ENCODE measurements around the gene ZW10.
"Not testable (repeated sequence)": the region's sequence is repeated elsewhere in the genome, so short reads cannot be mapped to it uniquely, and the experiment has no call there.

ZW10 gene

GRCh38 chr11:113722221-113722620, 51.3 kb downstream of the ZW10 start:
- no peaks in the 10 kb centered on the region for H3K27me3 ChIP-seq (ENCODE audit: low read length)
- H3K27ac ChIP-seq (ENCODE audit: low read depth, low read length) = no peak overlapping the region
- TF ChIP-seq CTCF (IDR thresholded peaks at IDR 0.05; ENCODE audit: insufficient read depth, low read length, poor library complexity, severe bottlenecking) = no peak
- no peak for TF ChIP-seq EZH2phosphoT487 (conservative IDR thresholded peaks at IDR 0.05; ENCODE audit: low read length)
- no peaks in the 10 kb centered on the region for H3K79me2 ChIP-seq (ENCODE audit: insufficient read depth, low read length)
- H2AFZ ChIP-seq (ENCODE audit: low read depth, low read length, severe bottlenecking) = no peak overlapping the region
- H3F3A ChIP-seq (ENCODE audit: insufficient read depth) = no peaks in the 10 kb centered on the region
- H3K4me2 ChIP-seq (ENCODE audit: low read depth, low read length, poor library complexity, severe bottlenecking) = no peak overlapping the region
- H3K4me3 ChIP-seq (ENCODE audit: insufficient read depth, low read length, poor library complexity, severe bottlenecking) = no peak overlapping the region
- no peak overlapping the region for H3K9ac ChIP-seq (ENCODE audit: low read length)
- H3K36me3 ChIP-seq (ENCODE audit: low read length) = no peaks in the 10 kb centered on the region
- H3K9me2 ChIP-seq (replicated peaks; ENCODE audit: insufficient read depth, low read length) = no peaks in the 10 kb centered on the region
- peaks cover 5% of the 10 kb centered on the region; the same call in 1 of the 2 replicates for H3K9me3 ChIP-seq (ENCODE audit: insufficient read depth, low read length)
- H4K20me1 ChIP-seq (ENCODE audit: low read depth, low read length) = no peaks in the 10 kb centered on the region

- TF ChIP-seq CTCF (IDR thresholded peaks at IDR 0.05; ENCODE audit: insufficient read depth, low read length, poor library complexity, severe bottlenecking) (no peak), EZH2phosphoT487 (conservative IDR thresholded peaks at IDR 0.05; ENCODE audit: low read length) (no peak)
- H2AFZ ChIP-seq (ENCODE audit: low read depth, low read length, severe bottlenecking) = no peak overlapping the region
Measured at GRCh38 chr11:113721462-113722066, 51.9 kb downstream of the ZW10 start.

GRCh38 chr11:113720478-113720877, 53.0 kb downstream of the ZW10 start:
- H2AFZ ChIP-seq (ENCODE audit: low read depth, low read length, severe bottlenecking) = not testable (repeated sequence)

More at GRCh38 chr11:113721462-113722066, 51.9 kb downstream of the ZW10 start:
- Histone ChIP-seq H3K27ac (ENCODE audit: low read depth, low read length) (no peak overlapping the region), H4K20me1 (ENCODE audit: low read depth, low read length) (no peaks in the 10 kb centered on the region), H3K9me2 (replicated peaks; ENCODE audit: insufficient read depth, low read length) (no peaks in the 10 kb centered on the region), H3F3A (ENCODE audit: insufficient read depth) (no peaks in the 10 kb centered on the region), H3K36me3 (ENCODE audit: low read length) (no peaks in the 10 kb centered on the region), H3K27me3 (ENCODE audit: low read length) (no peaks in the 10 kb centered on the region), H3K9me3 (ENCODE audit: insufficient read depth, low read length) (peaks cover 5% of the 10 kb centered on the region; the same call in 1 of the 2 replicates), H3K9ac (ENCODE audit: low read length) (no peak overlapping the region), H3K4me2 (ENCODE audit: low read depth, low read length, poor library complexity, severe bottlenecking) (no peak overlapping the region), H3K79me2 (ENCODE audit: insufficient read depth, low read length) (no peaks in the 10 kb centered on the region), H3K4me3 (ENCODE audit: insufficient read depth, low read length, poor library complexity, severe bottlenecking) (no peak overlapping the region)

GRCh38 chr11:113715882-113716625, 57.4 kb downstream of the ZW10 start:
- no peak overlapping the region for H3K27ac ChIP-seq (ENCODE audit: low read depth, low read length)
- H3K79me2 ChIP-seq (ENCODE audit: insufficient read depth, low read length) = no peaks in the 10 kb centered on the region
- H3K9me2 ChIP-seq (replicated peaks; ENCODE audit: insufficient read depth, low read length) = no peaks in the 10 kb centered on the region
- H3F3A ChIP-seq (ENCODE audit: insufficient read depth) = no peaks in the 10 kb centered on the region
- H4K20me1 ChIP-seq (ENCODE audit: low read depth, low read length) = no peaks in the 10 kb centered on the region
- H2AFZ ChIP-seq (ENCODE audit: low read depth, low read length, severe bottlenecking) = no peak overlapping the region
- H3K9ac ChIP-seq (ENCODE audit: low read length) = no peak overlapping the region
- no peaks in the 10 kb centered on the region for H3K27me3 ChIP-seq (ENCODE audit: low read length)
- H3K4me3 ChIP-seq (ENCODE audit: insufficient read depth, low read length, poor library complexity, severe bottlenecking) = no peak overlapping the region
- peaks cover 5% of the 10 kb centered on the region; the same call in 1 of the 2 replicates for H3K9me3 ChIP-seq (ENCODE audit: insufficient read depth, low read length)
- H3K36me3 ChIP-seq (ENCODE audit: low read length) = no peaks in the 10 kb centered on the region
- TF ChIP-seq EZH2phosphoT487 (conservative IDR thresholded peaks at IDR 0.05; ENCODE audit: low read length) = no peak
- no peak for TF ChIP-seq CTCF (IDR thresholded peaks at IDR 0.05; ENCODE audit: insufficient read depth, low read length, poor library complexity, severe bottlenecking)
- H3K4me2 ChIP-seq (ENCODE audit: low read depth, low read length, poor library complexity, severe bottlenecking) = no peak overlapping the region

More at GRCh38 chr11:113720478-113720877, 53.0 kb downstream of the ZW10 start:
- not testable (repeated sequence) for H3K36me3 ChIP-seq (ENCODE audit: low read length); H3K27ac ChIP-seq (ENCODE audit: low read depth, low read length); H3K4me2 ChIP-seq (ENCODE audit: low read depth, low read length, poor library complexity, severe bottlenecking); H3K27me3 ChIP-seq (ENCODE audit: low read length); H3K79me2 ChIP-seq (ENCODE audit: insufficient read depth, low read length); H3K9me3 ChIP-seq (ENCODE audit: insufficient read depth, low read length); H3F3A ChIP-seq (ENCODE audit: insufficient read depth); H3K4me3 ChIP-seq (ENCODE audit: insufficient read depth, low read length, poor library complexity, severe bottlenecking); H3K9me2 ChIP-seq (replicated peaks; ENCODE audit: insufficient read depth, low read length); H4K20me1 ChIP-seq (ENCODE audit: low read depth, low read length); H3K9ac ChIP-seq (ENCODE audit: low read length)
